C4-2B (cell line): Measurements from ENCODE around the gene SP1.
"Not testable (repeated sequence)": the region's sequence is repeated elsewhere in the genome, so short reads cannot be mapped to it uniquely, and the experiment has no call there.

ENCODE experiments used
- ZFX ChIP-seq: fragments of 450-650 bp; IDR thresholded peaks from 2 replicates; pipeline ENCODE4 v1.6.1; 2017
- TF ChIP-seq, protein P1 (sequence below): fragments of 450-650 bp; conservative IDR thresholded peaks from 2 replicates; pipeline ENCODE4 v1.5.1; 2017; ENCODE audit warnings: mild to moderate bottlenecking

GRCh38 chr12:53435326-53435725, 55.4 kb downstream of the SP1 start:
- TF ChIP-seq, protein P1, sequence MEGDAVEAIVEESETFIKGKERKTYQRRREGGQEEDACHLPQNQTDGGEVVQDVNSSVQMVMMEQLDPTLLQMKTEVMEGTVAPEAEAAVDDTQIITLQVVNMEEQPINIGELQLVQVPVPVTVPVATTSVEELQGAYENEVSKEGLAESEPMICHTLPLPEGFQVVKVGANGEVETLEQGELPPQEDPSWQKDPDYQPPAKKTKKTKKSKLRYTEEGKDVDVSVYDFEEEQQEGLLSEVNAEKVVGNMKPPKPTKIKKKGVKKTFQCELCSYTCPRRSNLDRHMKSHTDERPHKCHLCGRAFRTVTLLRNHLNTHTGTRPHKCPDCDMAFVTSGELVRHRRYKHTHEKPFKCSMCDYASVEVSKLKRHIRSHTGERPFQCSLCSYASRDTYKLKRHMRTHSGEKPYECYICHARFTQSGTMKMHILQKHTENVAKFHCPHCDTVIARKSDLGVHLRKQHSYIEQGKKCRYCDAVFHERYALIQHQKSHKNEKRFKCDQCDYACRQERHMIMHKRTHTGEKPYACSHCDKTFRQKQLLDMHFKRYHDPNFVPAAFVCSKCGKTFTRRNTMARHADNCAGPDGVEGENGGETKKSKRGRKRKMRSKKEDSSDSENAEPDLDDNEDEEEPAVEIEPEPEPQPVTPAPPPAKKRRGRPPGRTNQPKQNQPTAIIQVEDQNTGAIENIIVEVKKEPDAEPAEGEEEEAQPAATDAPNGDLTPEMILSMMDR = not testable (repeated sequence)
- TF ChIP-seq ZFX = not testable (repeated sequence)
